Esophagus (tissue), 2 donors: ENCODE data around the gene GAL3ST2. TPM values are rescaled to one million over a fixed set of nuclear protein-coding genes. Genes with fewer than 3 reads are reported as not detected.
"Not testable (repeated sequence)": the region's sequence is repeated elsewhere in the genome, so short reads cannot be mapped to it uniquely, and the experiment has no call there.

ENCODE experiments used
- H3K27ac ChIP-seq, 2 donors: one replicate each; pipeline ENCODE4 v1.5.1; 2013; ENCODE audit warnings: low read depth in 2 of 2, mild to moderate bottlenecking in 2 of 2, inconsistent platforms in 1 of 2, low read length in 1 of 2, moderate library complexity in 1 of 2
- H3K27me3 ChIP-seq, 2 donors: one replicate each; pipeline ENCODE4 v1.6.1; 2013; ENCODE audit warnings: low read length in 2 of 2, control low read depth in 1 of 2, mild to moderate bottlenecking in 1 of 2; ENCODE audit not compliant: insufficient read depth in 2 of 2, control insufficient read depth in 1 of 2
- H3K36me3 ChIP-seq, 2 donors: one replicate each; pipeline ENCODE4 v1.6.1; 2013; ENCODE audit warnings: low read length in 1 of 2; ENCODE audit not compliant: control insufficient read depth in 2 of 2, insufficient read depth in 2 of 2
- H3K4me1 ChIP-seq, 2 donors: one replicate each; pipeline ENCODE4 v1.6.1; 2013; ENCODE audit warnings: low read length in 1 of 2; ENCODE audit not compliant: control insufficient read depth in 2 of 2, insufficient read depth in 2 of 2
- H3K4me3 ChIP-seq, 2 donors: one replicate each; pipeline ENCODE4 v1.5.1; 2013; ENCODE audit warnings: low read length in 2 of 2, mild to moderate bottlenecking in 2 of 2, low read depth in 1 of 2, moderate library complexity in 1 of 2
- H3K9me3 ChIP-seq, 2 donors: one replicate each; pipeline ENCODE4 v1.6.1; 2013; ENCODE audit warnings: mild to moderate bottlenecking in 2 of 2, low read depth in 1 of 2, low read length in 1 of 2, moderate library complexity in 1 of 2; ENCODE audit not compliant: control insufficient read depth in 2 of 2, insufficient read depth in 1 of 2
- WGBS, 2 donors: extraction: QIAGEN DNeasy Blood & Tissue Kit; methylation state at CpG; one replicate each; pipeline ENCODE4 v1.1.7; 2013; 5-methylcytosine and 5-hydroxymethylcytosine counted together
- polyA plus RNA-seq, 2 donors: library from polyadenylated mRNA; stranded (reverse); fragments of 200-250 nt; gene quantifications; one replicate each; pipeline ENCODE4 v1.2.3, GENCODE V29; 2013
- donor health status: healthy with polysubstance abuse.
- donor health status: Bipolar disorder and iron deficiency.

Gene GAL3ST2
- polyA plus RNA-seq = under 1 TPM; 0.02 to 0.10 TPM

DNA sequence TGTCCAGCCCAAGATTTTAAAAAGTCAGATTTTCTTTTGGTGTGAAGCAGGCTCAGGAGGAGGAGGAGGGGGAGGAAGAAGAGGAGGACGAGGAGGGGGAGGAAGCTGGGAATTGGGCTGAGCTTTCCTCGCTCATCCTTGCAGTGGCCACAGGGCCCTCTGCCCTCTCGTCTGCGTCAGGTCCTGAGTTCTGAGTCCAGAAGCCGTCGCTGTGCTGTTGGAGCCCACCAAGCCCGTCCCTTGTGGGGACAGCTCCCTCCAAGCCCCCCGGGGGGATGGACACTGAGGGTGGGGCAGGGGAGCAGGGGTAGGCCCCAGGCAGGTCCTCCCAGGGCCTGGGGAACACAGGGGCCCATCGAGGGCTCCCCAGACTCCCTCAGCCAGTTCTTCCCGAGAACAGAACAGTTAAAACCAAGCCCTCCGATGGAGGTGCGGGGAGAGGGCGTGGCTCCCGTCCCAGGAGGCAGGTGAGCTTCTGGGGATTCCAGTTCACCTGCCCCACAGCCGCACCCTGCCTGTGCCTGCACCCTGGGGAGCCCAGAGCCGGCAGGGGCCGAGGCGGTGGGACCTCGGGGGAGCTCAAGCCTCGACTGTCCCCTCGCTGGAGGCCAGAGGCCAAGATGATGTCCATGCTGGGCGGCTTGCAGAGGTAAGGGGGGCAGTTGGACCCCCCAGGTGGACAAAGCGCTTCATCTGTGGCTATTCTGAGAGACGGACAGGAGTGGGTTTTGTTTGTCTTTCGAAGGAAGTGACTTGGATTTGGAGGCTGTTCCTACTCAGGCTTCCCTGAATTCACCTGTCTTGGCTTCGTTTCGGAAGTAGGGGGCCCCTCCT lies at the start of gene GAL3ST2:
TSS of gene GAL3ST2 (plus strand) at position 487 of the 834 bp plus-strand sequence. CDS start at position 621, 134 bp downstream.
- H3K36me3 ChIP-seq = no peaks in the 10 kb centered on the region
- H3K27me3 ChIP-seq = no peaks in the 10 kb centered on the region
- WGBS, 2 donors = 59 to 64% methylated on average over 26 to 27 of the region's 27 CpGs
- peaks cover 6 to 34% of the 10 kb centered on the region in 2 donors for H3K4me1 ChIP-seq
- H3K4me3 ChIP-seq = no peak within 1 kb of the TSS
- no peak within 1 kb of the TSS for H3K27ac ChIP-seq
- no peaks in the 10 kb centered on the region for H3K9me3 ChIP-seq

- H3K4me3 ChIP-seq = no peak overlapping the region
- no peak overlapping the region for H3K27ac ChIP-seq
- H3K9me3 ChIP-seq = no peaks in the 10 kb centered on the region
- H3K4me1 ChIP-seq = peaks cover 0 to 2% of the 10 kb centered on the region in 2 donors
- no peaks in the 10 kb centered on the region for H3K27me3 ChIP-seq
- peaks cover 0 to 23% of the 10 kb centered on the region in 2 donors for H3K36me3 ChIP-seq
- 85 to 86% methylated on average over 8 of the region's 8 CpGs for WGBS, 2 donors
These were observed 48.6 kb upstream of the GAL3ST2 start for GRCh38 chr2:241728000-241728399.

GRCh38 chr2:241728627-241729026 lies 48.0 kb upstream of the GAL3ST2 start:
- Histone ChIP-seq H3K27me3 (no peaks in the 10 kb centered on the region), H3K4me3 (no peak overlapping the region), H3K36me3 (peaks cover 0 to 19% of the 10 kb centered on the region in 2 donors), H3K27ac (no peak overlapping the region), H3K9me3 (no peaks in the 10 kb centered on the region), H3K4me1 (peaks cover 0 to 2% of the 10 kb centered on the region in 2 donors)
- WGBS, 2 donors = 78 to 84% methylated on average over 19 of the region's 19 CpGs

GRCh38 chr2:241729868-241730267 lies 46.8 kb upstream of the GAL3ST2 start:
- Histone ChIP-seq H3K27me3 (no peaks in the 10 kb centered on the region), H3K27ac (no peak overlapping the region), H3K4me3 (no peak overlapping the region), H3K36me3 (peaks cover 0 to 10% of the 10 kb centered on the region in 2 donors), H3K4me1 (peaks cover 0 to 7% of the 10 kb centered on the region in 2 donors), H3K9me3 (no peaks in the 10 kb centered on the region)
- 84 to 91% methylated on average over 6 of the region's 6 CpGs for WGBS, 2 donors

DNA sequence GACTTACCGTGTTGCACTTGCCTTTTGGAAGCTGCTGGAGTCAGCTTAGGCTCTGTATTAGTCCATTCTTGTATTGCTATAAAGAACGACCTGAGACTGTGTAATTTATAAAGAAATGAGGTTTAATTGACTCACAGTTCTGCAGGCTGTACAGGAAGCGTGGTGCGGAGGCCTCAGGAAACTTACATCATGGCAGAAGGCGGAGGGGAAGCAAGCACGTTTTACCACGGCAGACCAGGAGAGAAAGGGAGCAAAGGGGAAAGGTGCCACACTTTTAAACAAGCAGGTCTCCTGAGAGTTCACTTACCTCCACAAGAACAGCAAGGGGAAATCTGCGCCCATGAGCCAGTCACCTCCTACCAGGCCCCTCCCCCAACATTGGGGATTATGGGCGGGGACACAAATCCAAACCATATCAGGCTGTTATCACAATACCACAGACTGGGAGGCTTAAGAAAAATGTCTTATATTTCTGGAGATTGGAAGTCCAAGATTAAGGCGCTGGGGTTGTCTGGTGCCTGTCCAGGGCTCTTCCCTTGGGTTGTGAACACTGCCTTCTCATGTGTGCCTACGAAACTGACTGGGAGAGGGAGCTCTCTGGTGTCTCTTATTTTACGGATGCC lies 45.8 kb upstream of the GAL3ST2 start:
- Histone ChIP-seq H3K4me3 (no peak overlapping the region), H3K9me3 (no peaks in the 10 kb centered on the region), H3K27me3 (no peaks in the 10 kb centered on the region), H3K36me3 (peaks cover 0 to 2% of the 10 kb centered on the region in 2 donors), H3K4me1 (peaks cover 0 to 7% of the 10 kb centered on the region in 2 donors), H3K27ac (no peak overlapping the region)
- WGBS, 2 donors = 73 to 78% methylated on average over 12 of the region's 12 CpGs

GRCh38 chr2:241732513-241733186 lies 44.0 kb upstream of the GAL3ST2 start:
- WGBS, 2 donors = 38 to 46% methylated on average over 16 to 25 of the region's 26 CpGs
- H3K36me3 ChIP-seq, H3K27ac ChIP-seq, H3K27me3 ChIP-seq, H3K4me3 ChIP-seq, H3K9me3 ChIP-seq, H3K4me1 ChIP-seq: not testable (repeated sequence)

DNA sequence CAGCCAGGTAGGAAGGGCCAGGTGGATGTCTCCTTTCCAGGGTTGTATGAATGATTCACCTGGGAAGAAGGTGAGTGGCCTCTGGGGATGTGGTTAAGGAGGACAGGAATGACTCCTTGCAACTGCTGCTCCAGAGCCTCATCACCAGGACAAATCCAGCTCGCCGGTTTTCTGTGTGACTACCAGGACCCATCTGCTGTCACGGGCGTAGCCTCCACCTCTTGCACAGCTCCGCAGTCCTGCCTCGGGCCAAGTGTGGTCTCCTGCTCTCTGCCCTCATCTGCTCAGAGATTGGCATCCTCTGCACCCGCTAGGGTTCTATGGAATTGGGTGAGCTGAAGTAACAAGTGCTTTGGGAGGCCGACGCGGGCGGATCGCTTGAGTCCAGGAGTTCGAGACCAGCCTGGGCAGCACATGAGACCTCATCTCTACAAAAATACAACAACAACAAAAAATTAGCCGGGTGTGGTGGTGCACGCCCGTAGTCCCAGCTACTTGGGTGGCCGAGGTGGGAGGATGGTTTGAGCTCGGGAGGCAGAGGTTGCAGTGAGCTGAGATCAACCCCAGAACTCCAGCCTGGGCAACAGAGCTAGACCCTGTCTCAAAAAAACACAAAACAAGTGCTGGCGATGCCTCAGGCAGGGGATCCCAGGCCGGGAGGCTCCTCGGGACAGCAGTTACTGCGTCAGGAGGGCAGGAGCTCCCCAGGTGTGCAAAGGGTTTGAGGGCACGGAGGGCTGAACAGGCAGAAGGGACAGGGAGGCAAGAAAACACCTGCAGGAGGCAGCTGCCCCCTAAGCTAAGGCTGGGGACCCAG lies 43.0 kb upstream of the GAL3ST2 start:
- H3K27ac ChIP-seq = peak overlapping the region in 1 of 2 donors; percentile 48
- no peaks in the 10 kb centered on the region for H3K9me3 ChIP-seq
- no peaks in the 10 kb centered on the region for H3K27me3 ChIP-seq
- no peaks in the 10 kb centered on the region for H3K36me3 ChIP-seq
- peaks cover 0 to 7% of the 10 kb centered on the region in 2 donors for H3K4me1 ChIP-seq
- 82% methylated on average over 23 of the region's 23 CpGs for WGBS, 2 donors
- peak overlapping the region; percentile 46 to 76 for H3K4me3 ChIP-seq

- WGBS, 2 donors = 1 to 2% methylated on average over 25 of the region's 25 CpGs
- peaks cover 0 to 7% of the 10 kb centered on the region in 2 donors for H3K4me1 ChIP-seq
- peak overlapping the region; percentile 48 to 58 for H3K27ac ChIP-seq
- peak overlapping the region; percentile 46 to 76 for H3K4me3 ChIP-seq
- no peaks in the 10 kb centered on the region for H3K27me3 ChIP-seq
- H3K9me3 ChIP-seq = no peaks in the 10 kb centered on the region
- peaks cover 0 to under 1% of the 10 kb centered on the region in 2 donors for H3K36me3 ChIP-seq
These were observed 42.5 kb upstream of the GAL3ST2 start for GRCh38 chr2:241734208-241734466.
